Measurements from ENCODE around the gene LCT. TPM values are rescaled to one million over a fixed set of nuclear protein-coding genes. Genes with fewer than 3 reads are reported as not detected.
A peak's percentile ranks its signal among the peaks of the same experiment; 100 is the strongest.

LCT gene
- total and polyA plus RNA-seq, 2 donors (not counting 1 experiment from before 2014, with no cell fraction given), result under 0.01 TPM; not detected in 1

DNA sequence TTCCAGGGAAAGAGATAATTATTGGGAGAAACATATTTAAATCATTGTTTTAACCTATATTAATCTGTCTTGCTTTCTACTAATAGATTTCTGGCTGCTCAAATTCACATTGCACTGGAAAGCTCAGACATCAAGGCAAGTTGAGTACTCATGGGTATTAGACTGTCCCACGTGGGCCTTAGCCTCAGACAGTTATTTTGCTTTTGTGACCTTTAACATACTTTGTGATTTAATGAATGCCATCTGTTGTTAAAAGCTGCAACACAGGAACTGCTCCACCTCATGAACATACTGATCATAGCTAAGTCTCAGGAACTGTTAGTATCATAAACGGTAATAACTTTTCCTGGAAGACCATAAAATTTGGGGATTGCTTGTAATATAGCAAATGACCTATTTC lies 2.7 kb upstream of the LCT start:
- DNase-seq (ENCODE audit: low read depth in 2 of 2), result peak; percentile 75 to 78
- Histone ChIP-seq H3K4me2 (ENCODE audit: extremely low read depth, insufficient read depth, low read length) (peak overlapping the region; percentile 45), H2AFZ (ENCODE audit: low read length) (no peak overlapping the region), H3K27me3 (ENCODE audit: control insufficient read depth, insufficient read depth, low read length) (no peaks in the 10 kb centered on the region), H3K4me1 (ENCODE audit: control insufficient read depth, extremely low read depth, insufficient read depth, low read length) (peaks cover 5% of the 10 kb centered on the region), H3K36me3 (ENCODE audit: control insufficient read depth, insufficient read depth, low read length) (peaks cover 1% of the 10 kb centered on the region), H3K27ac (ENCODE audit: insufficient read depth, low read length) (no peak overlapping the region), H3K9ac (ENCODE audit: insufficient read depth, low read length) (no peak overlapping the region), H3K79me2 (ENCODE audit: control insufficient read depth, insufficient read depth, low read length) (no peaks in the 10 kb centered on the region), H3K9me3 (ENCODE audit: control insufficient read depth, insufficient read depth, low read depth, low read length) (no peaks in the 10 kb centered on the region), H4K20me1 (ENCODE audit: control insufficient read depth, extremely low read depth, insufficient read depth, low read length) (no peaks in the 10 kb centered on the region), H3K4me3 (replicated peaks in 1 of 4; ENCODE audit: control extremely low read depth in 1 of 4, insufficient read depth in 1 of 4, low read depth in 3 of 4, low read length in 4 of 4) (no peak overlapping the region)
- TF ChIP-seq, protein P1, sequence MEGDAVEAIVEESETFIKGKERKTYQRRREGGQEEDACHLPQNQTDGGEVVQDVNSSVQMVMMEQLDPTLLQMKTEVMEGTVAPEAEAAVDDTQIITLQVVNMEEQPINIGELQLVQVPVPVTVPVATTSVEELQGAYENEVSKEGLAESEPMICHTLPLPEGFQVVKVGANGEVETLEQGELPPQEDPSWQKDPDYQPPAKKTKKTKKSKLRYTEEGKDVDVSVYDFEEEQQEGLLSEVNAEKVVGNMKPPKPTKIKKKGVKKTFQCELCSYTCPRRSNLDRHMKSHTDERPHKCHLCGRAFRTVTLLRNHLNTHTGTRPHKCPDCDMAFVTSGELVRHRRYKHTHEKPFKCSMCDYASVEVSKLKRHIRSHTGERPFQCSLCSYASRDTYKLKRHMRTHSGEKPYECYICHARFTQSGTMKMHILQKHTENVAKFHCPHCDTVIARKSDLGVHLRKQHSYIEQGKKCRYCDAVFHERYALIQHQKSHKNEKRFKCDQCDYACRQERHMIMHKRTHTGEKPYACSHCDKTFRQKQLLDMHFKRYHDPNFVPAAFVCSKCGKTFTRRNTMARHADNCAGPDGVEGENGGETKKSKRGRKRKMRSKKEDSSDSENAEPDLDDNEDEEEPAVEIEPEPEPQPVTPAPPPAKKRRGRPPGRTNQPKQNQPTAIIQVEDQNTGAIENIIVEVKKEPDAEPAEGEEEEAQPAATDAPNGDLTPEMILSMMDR (conservative IDR thresholded peaks at IDR 0.05 in 1 of 2, IDR thresholded peaks at IDR 0.05 in 1 of 2; ENCODE audit: low read depth in 1 of 2, low read length in 2 of 2), result no peak

DNA sequence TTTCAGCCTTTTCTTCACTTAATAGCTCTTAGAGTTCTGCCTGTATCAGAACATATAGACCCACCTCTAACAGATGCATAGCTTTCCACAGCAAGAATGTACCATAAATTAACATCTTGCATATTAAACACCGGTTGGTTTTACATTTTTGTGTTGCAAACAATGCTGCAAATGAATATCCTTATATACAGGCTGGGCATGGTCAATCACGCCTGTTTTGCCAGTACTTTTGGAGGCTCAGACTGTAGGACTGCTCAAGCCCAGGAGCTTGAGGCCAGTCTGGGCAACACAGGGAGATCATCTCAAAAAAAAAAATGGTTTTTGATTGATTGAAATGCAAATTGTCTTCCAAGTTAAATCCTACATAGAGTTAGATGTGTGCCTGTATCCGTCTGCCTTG lies 1.5 kb upstream of the LCT start:
- H3K9me3 ChIP-seq (ENCODE audit: control insufficient read depth, insufficient read depth, low read depth, low read length), result no peaks in the 10 kb centered on the region
- no peak for TF ChIP-seq EZH2 (IDR thresholded peaks at IDR 0.05; ENCODE audit: low read length, missing control alignments)
- TF ChIP-seq, protein P1 (conservative IDR thresholded peaks at IDR 0.05 in 1 of 2, IDR thresholded peaks at IDR 0.05 in 1 of 2; ENCODE audit: low read depth in 1 of 2, low read length in 2 of 2), result no peak
- no peak overlapping the region for H3K27ac ChIP-seq (ENCODE audit: insufficient read depth, low read length)
- H3K4me1 ChIP-seq (ENCODE audit: control insufficient read depth, extremely low read depth, insufficient read depth, low read length), result peaks cover 5% of the 10 kb centered on the region
- H3K79me2 ChIP-seq (ENCODE audit: control insufficient read depth, insufficient read depth, low read length), result no peaks in the 10 kb centered on the region
- no peaks in the 10 kb centered on the region for H3K27me3 ChIP-seq (ENCODE audit: control insufficient read depth, insufficient read depth, low read length)
- no peak overlapping the region for H2AFZ ChIP-seq (ENCODE audit: low read length)
- H3K9ac ChIP-seq (ENCODE audit: insufficient read depth, low read length), result no peak overlapping the region
- no peaks in the 10 kb centered on the region for H3K36me3 ChIP-seq (ENCODE audit: control insufficient read depth, insufficient read depth, low read length)
- H4K20me1 ChIP-seq (ENCODE audit: control insufficient read depth, extremely low read depth, insufficient read depth, low read length), result no peaks in the 10 kb centered on the region
- H3K4me3 ChIP-seq (replicated peaks in 1 of 4; ENCODE audit: control extremely low read depth in 1 of 4, insufficient read depth in 1 of 4, low read depth in 3 of 4, low read length in 4 of 4), result no peak overlapping the region
- H3K4me2 ChIP-seq (ENCODE audit: extremely low read depth, insufficient read depth, low read length), result no peak overlapping the region
- DNase-seq (ENCODE audit: low read depth in 2 of 2), result no peak

DNA sequence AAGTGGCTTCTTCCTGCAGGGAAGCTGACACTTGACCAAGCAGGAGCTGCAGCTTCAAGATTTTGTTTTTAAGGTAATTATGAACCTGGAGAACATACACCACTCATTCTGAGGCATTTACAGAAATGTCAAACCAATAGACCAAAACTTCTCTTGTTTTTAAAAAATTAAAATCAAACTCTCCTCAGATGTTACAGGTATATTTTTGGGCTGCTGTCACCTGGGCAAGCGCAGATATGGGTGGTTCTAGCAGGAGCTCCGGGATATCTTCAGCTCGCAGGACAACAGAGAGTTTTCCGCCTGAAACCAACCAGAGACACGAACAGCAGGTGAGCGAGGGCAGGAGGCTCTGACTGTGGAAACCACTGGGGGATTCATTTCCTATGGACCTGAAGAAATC lies 4.1 kb downstream of the LCT start:
- Histone ChIP-seq H3K9me3 (ENCODE audit: control insufficient read depth, insufficient read depth, low read depth, low read length) (no peaks in the 10 kb centered on the region), H3K9ac (ENCODE audit: insufficient read depth, low read length) (no peak overlapping the region), H3K36me3 (ENCODE audit: control insufficient read depth, insufficient read depth, low read length) (no peaks in the 10 kb centered on the region), H3K4me3 (replicated peaks in 1 of 4; ENCODE audit: control extremely low read depth in 1 of 4, insufficient read depth in 1 of 4, low read depth in 3 of 4, low read length in 4 of 4) (no peak overlapping the region), H2AFZ (ENCODE audit: low read length) (no peak overlapping the region), H3K79me2 (ENCODE audit: control insufficient read depth, insufficient read depth, low read length) (no peaks in the 10 kb centered on the region), H3K4me2 (ENCODE audit: extremely low read depth, insufficient read depth, low read length) (no peak overlapping the region), H3K27me3 (ENCODE audit: control insufficient read depth, insufficient read depth, low read length) (peaks cover 4% of the 10 kb centered on the region), H3K27ac (ENCODE audit: insufficient read depth, low read length) (no peak overlapping the region), H3K4me1 (ENCODE audit: control insufficient read depth, extremely low read depth, insufficient read depth, low read length) (no peaks in the 10 kb centered on the region), H4K20me1 (ENCODE audit: control insufficient read depth, extremely low read depth, insufficient read depth, low read length) (no peaks in the 10 kb centered on the region)
- DNase-seq (ENCODE audit: low read depth in 2 of 2), result no peak
- TF ChIP-seq, protein P1 (conservative IDR thresholded peaks at IDR 0.05 in 1 of 2, IDR thresholded peaks at IDR 0.05 in 1 of 2; ENCODE audit: low read depth in 1 of 2, low read length in 2 of 2), result no peak
- no peak for TF ChIP-seq EZH2 (IDR thresholded peaks at IDR 0.05; ENCODE audit: low read length, missing control alignments)

Measured in fibroblast of lung (primary cell).